GM12878 (cell line): ENCODE measurements around the gene WDR18.

Experiments
- SREBF2 ChIP-seq: IDR thresholded peaks from 2 replicates; pipeline ENCODE4 v1.6.1; 2012; ENCODE audit warnings: mild to moderate bottlenecking, low read length
- TF ChIP-seq, protein P1 (sequence below): IDR thresholded peaks from 2 replicates; pipeline ENCODE4 v1.6.1; 2011; ENCODE audit warnings: borderline replicate concordance, low read depth, mild to moderate bottlenecking, moderate library complexity, low read length; ENCODE audit not compliant: insufficient read depth, poor library complexity, severe bottlenecking
- TF ChIP-seq, protein P2 (sequence below), 3 experiments: IDR thresholded peaks in 2 of 3; conservative IDR thresholded peaks in 1 of 3; 2 replicates each; pipeline ENCODE4 v1.5.1; 2011; ENCODE audit warnings: low read depth in 3 of 3, low read length in 3 of 3, mild to moderate bottlenecking in 3 of 3, control low read depth in 2 of 3, moderate library complexity in 2 of 3, inconsistent platforms in 1 of 3, mixed read lengths in 1 of 3; ENCODE audit not compliant: control insufficient read depth in 2 of 3, insufficient read depth in 1 of 3; ENCODE audit errors: extremely low read depth in 1 of 3

DNA sequence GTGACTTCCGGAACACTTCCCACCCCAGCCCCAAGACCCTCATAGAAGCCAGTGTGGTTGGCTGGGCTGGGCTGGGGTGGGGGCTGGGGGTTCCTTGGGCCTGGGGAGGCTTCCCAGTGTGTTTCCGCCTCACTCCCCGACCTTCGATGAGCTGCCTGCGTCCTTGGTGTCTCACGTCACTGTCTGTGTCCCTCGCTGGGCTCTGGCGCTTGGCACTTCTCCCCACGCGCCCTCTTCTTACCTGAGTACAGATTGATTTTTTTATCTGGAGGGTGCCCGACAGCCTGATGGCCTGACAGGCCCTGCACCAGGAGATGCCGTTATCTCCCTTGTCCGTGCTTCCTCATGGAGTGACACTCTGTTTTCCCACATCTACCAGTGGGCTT, 8.5 kb downstream of the WDR18 start:
- TF ChIP-seq SREBF2: no peak
- TF ChIP-seq, protein P1, sequence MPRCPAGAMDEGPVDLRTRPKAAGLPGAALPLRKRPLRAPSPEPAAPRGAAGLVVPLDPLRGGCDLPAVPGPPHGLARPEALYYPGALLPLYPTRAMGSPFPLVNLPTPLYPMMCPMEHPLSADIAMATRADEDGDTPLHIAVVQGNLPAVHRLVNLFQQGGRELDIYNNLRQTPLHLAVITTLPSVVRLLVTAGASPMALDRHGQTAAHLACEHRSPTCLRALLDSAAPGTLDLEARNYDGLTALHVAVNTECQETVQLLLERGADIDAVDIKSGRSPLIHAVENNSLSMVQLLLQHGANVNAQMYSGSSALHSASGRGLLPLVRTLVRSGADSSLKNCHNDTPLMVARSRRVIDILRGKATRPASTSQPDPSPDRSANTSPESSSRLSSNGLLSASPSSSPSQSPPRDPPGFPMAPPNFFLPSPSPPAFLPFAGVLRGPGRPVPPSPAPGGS: no peak
- TF ChIP-seq, protein P2, sequence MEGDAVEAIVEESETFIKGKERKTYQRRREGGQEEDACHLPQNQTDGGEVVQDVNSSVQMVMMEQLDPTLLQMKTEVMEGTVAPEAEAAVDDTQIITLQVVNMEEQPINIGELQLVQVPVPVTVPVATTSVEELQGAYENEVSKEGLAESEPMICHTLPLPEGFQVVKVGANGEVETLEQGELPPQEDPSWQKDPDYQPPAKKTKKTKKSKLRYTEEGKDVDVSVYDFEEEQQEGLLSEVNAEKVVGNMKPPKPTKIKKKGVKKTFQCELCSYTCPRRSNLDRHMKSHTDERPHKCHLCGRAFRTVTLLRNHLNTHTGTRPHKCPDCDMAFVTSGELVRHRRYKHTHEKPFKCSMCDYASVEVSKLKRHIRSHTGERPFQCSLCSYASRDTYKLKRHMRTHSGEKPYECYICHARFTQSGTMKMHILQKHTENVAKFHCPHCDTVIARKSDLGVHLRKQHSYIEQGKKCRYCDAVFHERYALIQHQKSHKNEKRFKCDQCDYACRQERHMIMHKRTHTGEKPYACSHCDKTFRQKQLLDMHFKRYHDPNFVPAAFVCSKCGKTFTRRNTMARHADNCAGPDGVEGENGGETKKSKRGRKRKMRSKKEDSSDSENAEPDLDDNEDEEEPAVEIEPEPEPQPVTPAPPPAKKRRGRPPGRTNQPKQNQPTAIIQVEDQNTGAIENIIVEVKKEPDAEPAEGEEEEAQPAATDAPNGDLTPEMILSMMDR (IDR thresholded peaks at IDR 0.05 in 2 of 3, conservative IDR thresholded peaks at IDR 0.05 in 1 of 3; ENCODE audit: control insufficient read depth in 2 of 3, extremely low read depth in 1 of 3, insufficient read depth in 1 of 3, low read depth in 3 of 3, low read length in 3 of 3): no peak
